ENCODE results near the gene MCUB.
"Not testable (repeated sequence)": the region's sequence is repeated elsewhere in the genome, so short reads cannot be mapped to it uniquely, and the experiment has no call there.

MCUB gene, protein sequence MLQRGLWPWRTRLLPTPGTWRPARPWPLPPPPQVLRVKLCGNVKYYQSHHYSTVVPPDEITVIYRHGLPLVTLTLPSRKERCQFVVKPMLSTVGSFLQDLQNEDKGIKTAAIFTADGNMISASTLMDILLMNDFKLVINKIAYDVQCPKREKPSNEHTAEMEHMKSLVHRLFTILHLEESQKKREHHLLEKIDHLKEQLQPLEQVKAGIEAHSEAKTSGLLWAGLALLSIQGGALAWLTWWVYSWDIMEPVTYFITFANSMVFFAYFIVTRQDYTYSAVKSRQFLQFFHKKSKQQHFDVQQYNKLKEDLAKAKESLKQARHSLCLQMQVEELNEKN

DNA sequence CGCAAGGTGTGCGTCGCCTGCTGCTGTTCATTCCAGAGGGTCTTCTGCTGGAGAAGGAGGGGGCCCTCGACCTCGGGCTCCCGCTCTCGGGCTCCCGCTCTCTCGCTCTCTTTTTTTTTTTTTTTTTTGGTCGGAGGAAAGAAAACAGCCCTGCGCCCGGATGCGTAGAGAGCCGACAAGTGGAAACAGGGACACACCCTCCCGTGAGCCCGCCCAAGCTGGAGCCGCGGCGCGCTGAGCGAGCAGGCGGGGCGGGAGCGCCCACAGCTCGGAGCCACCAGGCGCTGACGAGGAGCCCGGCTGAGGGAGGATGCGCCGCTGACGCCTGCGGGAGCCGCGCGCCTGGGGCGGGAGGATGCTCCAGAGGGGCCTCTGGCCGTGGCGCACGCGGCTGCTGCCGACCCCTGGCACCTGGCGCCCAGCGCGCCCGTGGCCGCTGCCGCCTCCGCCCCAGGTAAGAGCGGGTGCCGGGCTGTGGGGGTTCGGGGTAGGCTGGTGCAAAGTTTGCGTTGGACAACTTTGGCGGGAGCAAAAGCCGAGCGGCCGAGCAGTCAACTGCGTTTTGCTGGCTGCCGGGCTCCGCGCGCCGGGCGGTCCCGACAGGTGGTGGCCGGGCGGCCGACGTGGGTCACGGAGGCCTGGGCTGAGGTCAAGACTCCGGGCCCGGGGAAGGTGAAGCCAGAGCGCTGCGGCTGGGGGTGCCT is at the start of gene MCUB:
Gene MCUB (plus strand): TSS at position 264 of the 704 bp plus-strand sequence. CDS start 92 bp downstream, at position 356.
- peak in 49 of 56 donors; percentile 3 to 75 (median 45) for DNase-seq

DNA sequence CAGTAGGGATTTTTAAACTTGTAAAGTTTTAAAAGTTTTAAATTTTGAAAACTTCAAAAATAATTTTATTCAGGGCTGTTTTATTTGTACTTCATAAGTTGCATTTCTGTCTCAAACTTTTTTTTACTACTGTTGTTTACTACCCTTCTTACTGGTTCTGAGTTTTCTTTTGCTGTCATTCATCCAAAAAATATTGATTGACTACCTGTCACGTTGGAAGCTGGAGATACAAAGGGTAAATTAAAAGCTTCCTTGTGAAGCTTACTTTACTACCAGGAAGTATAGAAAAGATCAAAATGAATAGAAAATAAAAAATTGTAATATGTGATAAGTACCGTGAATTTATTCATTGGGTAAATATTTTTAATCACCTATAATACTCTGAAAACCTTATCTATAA is 49.4 kb upstream of the MCUB start:
- DNase-seq: no peak

GRCh38 chr4:109511414-109511813 is 48.6 kb upstream of the MCUB start:
- no peak for DNase-seq

- not testable (repeated sequence) for DNase-seq
Measured at GRCh38 chr4:109513368-109513767, 46.7 kb upstream of the MCUB start.

GRCh38 chr4:109532182-109532581 is 27.9 kb upstream of the MCUB start:
- no peak for DNase-seq

- no peak for DNase-seq
Measured at GRCh38 chr4:109545401-109545800, 14.6 kb upstream of the MCUB start.

DNA sequence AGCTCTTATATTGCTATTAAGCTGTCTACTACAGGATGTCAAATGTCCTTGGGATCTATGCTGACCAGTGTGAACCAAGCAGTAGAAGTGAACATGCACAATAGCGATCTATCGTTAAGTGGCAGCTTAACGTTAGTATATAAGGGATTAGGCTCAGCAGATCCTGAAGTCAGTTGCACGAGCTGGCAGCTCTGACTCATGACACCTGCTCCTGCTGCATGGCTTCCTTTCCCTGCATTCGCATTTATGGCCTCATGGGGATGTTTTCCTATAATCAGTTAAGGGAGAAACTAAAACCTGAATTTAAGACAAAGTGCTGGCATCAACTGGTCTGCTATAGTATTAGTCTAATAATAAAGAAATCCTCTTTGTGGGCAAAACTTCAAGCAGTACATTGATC is 12.7 kb upstream of the MCUB start:
- no peak for DNase-seq

- DNase-seq: no peak
Measured at GRCh38 chr4:109548655-109549054, 11.4 kb upstream of the MCUB start.

DNA sequence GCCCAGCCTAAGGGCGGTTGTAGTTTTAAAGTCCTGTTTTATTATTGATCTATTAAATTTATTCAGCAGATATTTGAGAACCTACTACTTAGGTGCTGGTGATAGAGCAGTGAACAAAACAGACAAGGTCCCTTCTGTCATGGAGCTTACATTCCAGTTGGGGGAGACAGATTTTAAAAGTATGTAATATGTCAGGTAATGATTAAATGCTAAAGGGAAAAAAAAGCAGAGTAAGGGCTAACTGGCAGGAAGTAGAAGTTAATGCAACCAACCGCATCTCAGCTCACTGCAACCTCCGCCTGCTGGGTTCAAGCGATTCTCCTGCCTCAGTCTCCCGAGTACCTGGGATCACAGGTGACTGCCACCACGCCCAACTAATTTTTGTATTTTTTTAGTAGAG is 7.8 kb upstream of the MCUB start:
- no peak for DNase-seq

GRCh38 chr4:109553130-109553529 is 6.9 kb upstream of the MCUB start:
- no peak for DNase-seq

GRCh38 chr4:109554971-109555370 is 5.1 kb upstream of the MCUB start:
- DNase-seq: no peak

GRCh38 chr4:109557433-109557832 is 2.6 kb upstream of the MCUB start:
- DNase-seq: no peak

DNA sequence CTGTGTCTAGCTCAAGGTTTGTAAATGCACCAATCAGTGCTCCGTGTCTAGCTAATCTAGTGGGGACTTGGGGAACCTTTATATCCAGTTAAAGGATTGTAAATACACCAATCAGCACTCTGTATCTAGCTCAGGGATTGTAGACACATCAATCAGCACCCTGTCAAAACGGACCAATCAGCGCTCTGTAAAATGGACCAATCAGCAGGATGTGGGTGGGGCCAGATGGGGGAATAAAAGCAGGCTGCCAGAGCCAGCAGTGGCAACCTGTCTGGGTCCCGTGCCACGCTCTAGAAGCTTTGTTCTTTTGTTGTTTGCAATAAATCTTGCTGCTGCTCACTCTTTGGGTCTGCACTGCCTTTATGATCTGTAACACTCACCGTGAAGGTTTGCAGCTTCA is 2.0 kb upstream of the MCUB start:
- not testable (repeated sequence) for DNase-seq

DNA sequence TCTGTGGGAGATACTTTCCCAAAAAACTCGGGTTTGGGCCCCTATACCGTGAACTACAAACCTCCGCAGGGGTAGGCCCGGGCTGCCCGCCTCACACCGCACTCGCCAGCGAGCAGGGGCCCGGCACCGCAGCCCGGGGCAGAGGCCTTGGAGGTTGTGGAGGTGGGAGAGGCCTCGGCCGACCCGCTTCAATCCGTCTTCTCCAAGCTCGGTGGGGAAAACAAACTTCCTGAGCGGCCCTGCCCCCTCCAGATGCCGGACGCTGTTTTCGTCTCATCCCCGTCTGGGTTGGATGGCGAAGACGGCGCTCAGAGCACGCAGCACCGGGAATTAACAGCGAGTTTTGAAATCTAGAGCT is 442 bp upstream of the MCUB start:
- DNase-seq: peak in 7 of 56 donors; percentile 15 to 48 (median 32)

- peak in 21 of 56 donors; percentile 4 to 51 (median 24) for DNase-seq
Measured at GRCh38 chr4:109560687-109561461, 828 bp downstream of the MCUB start.

GRCh38 chr4:109562457-109563239 is 2.6 kb downstream of the MCUB start:
- DNase-seq: no peak

GRCh38 chr4:109571494-109571893 is 11.4 kb downstream of the MCUB start:
- DNase-seq: no peak

- no peak for DNase-seq
Measured at GRCh38 chr4:109572154-109572553, 12.1 kb downstream of the MCUB start.

DNA sequence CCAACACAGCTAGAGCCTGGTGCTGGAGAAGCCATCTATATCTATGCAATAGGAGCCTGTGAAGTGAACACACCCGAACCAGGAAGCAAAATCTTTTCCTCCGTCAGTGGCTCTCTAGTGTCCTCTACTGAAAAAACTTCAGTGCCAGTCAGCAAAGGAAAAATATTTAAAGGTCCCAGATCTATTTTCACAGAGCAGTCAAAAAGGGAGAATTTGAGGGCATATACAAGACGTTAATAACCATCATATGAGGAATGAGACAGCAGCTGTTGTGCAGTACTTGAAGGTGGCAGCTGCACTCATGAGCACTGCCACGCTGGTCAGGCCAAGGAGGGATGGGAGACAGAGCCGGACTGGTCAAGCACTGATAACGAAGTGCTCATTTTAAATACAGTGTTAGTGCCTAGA is 14.4 kb downstream of the MCUB start:
- no peak for DNase-seq

- no peak for DNase-seq
Measured at GRCh38 chr4:109574931-109575804, 15.1 kb downstream of the MCUB start.
